IPS DF 6.9 (cell line): ENCODE results near the gene RAB6C.
"Not testable (repeated sequence)": the region's sequence is repeated elsewhere in the genome, so short reads cannot be mapped to it uniquely, and the experiment has no call there.

ENCODE experiments used
- DNase-seq: peaks from one replicate; pipeline ENCODE4 v3.0.0-alpha.2; 2013; ENCODE audit warnings: low read depth, low spot score
- H3K27ac ChIP-seq: one replicate; pipeline ENCODE4 v1.5.1; 2013; ENCODE audit warnings: low read length, control low read depth
- H3K27me3 ChIP-seq: 2 replicates; pipeline ENCODE4 v1.6.1; 2013; ENCODE audit warnings: mild to moderate bottlenecking, low read length; ENCODE audit not compliant: control insufficient read depth, insufficient read depth
- H3K36me3 ChIP-seq: 2 replicates; pipeline ENCODE4 v1.6.1; 2013; ENCODE audit warnings: low read length; ENCODE audit not compliant: control insufficient read depth, insufficient read depth
- H3K4me1 ChIP-seq: 2 replicates; pipeline ENCODE4 v1.6.1; 2013; ENCODE audit warnings: low read length; ENCODE audit not compliant: control insufficient read depth, insufficient read depth
- H3K4me3 ChIP-seq: 2 replicates; pipeline ENCODE4 v1.5.1; 2013; ENCODE audit warnings: mild to moderate bottlenecking, low read length
- H3K9me3 ChIP-seq: 2 replicates; pipeline ENCODE4 v1.6.1; 2013; ENCODE audit warnings: low read length, inconsistent platforms; ENCODE audit not compliant: control insufficient read depth, insufficient read depth
- WGBS: extraction: QIAGEN DNeasy Blood & Tissue Kit; methylation state at CpG from one replicate; pipeline ENCODE4 v1.1.7; 2013; ENCODE audit warnings: mixed read lengths, missing lambda C conversion rate; ENCODE audit not compliant: insufficient read length, insufficient coverage; 5-methylcytosine and 5-hydroxymethylcytosine counted together

Gene RAB6C

DNA sequence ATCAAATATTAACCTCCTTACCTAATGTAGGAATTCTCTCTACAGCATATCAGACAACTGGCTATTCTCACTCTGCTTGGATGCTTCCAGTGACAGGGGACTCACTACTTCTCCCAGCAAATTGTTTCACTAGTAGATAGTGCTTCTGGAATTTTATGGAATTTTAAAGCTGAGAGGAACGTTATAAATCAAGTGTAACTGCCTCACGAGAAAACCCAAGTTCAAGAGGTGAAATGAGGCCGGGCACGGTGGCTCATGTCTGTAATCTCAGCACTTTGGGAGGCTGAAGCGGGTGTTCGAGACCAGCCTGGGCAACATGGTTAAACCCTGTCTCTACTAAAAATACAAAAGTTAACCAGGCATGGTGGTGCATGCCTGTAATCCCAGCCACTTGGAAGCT lies 23.3 kb upstream of the RAB6C start:
- H3K36me3 ChIP-seq, H3K9me3 ChIP-seq, DNase-seq, H3K4me3 ChIP-seq, H3K27me3 ChIP-seq, H3K4me1 ChIP-seq, H3K27ac ChIP-seq: not testable (repeated sequence)
- no CpG with 5 or more reads among the region's 6 CpGs for WGBS

DNA sequence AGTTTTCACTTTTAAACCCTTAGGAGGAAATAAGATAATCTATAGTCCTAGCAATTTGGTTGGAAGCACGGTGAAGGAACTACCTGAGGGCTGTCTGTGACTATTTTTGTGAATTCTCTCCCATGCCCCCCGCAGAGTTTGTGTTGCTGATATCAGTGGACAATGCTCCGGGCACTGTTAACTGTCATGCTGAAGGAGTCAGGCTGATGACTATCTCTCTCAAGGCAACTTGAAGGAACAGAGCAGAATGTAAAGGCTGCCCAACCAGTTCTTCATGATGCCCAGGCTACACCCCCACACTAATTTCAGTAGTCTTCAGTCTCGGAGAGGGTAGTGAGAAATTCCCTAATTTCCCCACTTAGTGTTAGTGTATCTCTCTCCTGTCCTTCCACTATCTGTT lies 21.6 kb upstream of the RAB6C start:
- WGBS = no CpG with 5 or more reads among the region's 4 CpGs
- Histone ChIP-seq H3K4me3 (no peak overlapping the region), H3K36me3 (no peaks in the 10 kb centered on the region), H3K27me3 (no peaks in the 10 kb centered on the region), H3K27ac (no peak overlapping the region), H3K4me1 (no peaks in the 10 kb centered on the region), H3K9me3 (no peaks in the 10 kb centered on the region)
- DNase-seq = no peak

DNA sequence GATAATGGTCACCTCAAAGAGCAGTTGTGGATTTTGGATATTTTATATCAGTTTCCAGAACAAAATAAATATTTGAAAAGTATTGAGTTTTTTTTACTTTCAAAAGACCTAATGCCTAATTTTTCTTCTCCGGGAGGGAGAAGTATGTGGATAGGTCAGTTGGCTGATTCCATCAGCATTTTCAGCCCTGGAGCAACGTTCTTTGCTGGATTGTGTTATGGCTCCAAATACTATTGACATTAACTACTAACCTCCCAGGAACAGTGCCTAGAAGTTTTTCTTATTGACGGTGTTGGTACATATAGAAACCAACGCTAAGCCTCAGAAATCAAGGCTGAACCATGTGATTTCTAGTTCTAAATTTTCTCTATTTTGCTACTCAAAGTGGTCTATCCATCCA lies 20.7 kb upstream of the RAB6C start:
- H3K4me1 ChIP-seq, H3K27me3 ChIP-seq, DNase-seq, H3K27ac ChIP-seq, H3K36me3 ChIP-seq, H3K9me3 ChIP-seq, H3K4me3 ChIP-seq: not testable (repeated sequence)
- no CpG with 5 or more reads among the region's 4 CpGs for WGBS

DNA sequence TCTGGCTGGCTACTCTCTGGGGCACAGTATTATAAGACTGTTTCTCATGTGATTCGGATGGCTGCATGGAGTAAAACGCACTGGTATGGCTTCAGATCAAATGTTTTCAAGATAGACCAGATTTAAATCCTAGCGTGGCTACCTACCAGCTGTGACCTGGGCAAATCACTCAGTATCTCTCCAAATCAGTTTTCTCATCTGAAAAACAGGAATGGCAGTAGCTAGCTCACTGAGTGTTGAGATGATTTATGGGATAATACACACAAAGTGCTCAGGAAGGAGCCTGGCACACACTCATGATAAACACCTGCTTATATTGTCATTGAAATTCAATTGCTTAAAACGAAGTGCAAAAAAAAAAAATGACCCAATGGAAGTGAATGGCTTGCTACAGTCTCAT lies 10.9 kb upstream of the RAB6C start:
- not testable (repeated sequence) for DNase-seq, H3K27me3 ChIP-seq, H3K9me3 ChIP-seq, H3K4me1 ChIP-seq, H3K36me3 ChIP-seq, H3K4me3 ChIP-seq, H3K27ac ChIP-seq
- WGBS = no CpG with 5 or more reads among the region's 4 CpGs

DNA sequence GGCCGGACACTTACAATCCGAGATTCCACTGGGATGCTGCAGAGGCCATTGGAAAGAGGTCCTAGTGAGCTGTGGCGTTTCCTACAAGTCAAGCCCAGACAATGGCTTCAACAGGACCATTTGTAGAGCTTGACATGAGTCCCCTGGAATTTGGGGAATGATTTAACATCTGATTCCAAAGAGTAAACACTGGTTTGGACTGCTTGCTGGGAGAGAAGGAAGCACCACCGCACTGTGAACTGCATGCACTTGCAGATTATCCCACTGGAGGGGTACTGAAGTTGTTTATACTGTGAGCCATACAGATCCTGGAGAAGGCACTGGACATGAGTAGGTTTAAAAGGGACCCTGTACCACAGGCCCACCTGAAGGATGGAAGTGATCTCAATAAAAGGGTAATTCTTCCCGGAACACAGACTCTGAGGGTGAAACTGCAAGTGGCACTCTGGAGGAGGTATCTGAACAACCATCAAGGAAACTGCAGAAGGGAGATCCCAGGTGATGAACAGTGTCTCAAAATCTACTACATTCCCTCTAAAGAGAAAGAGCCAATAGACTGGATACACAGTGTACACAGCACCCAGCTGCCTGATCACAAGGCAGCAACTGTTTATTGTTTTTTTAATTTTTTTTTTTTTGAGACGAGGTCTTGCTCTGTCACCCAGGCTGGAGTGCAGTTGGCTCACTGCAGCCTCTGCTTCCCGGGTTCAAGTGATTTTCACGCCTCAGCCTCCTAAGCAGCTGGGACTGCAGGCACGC lies 4.3 kb upstream of the RAB6C start:
- Histone ChIP-seq H3K27ac (no peak overlapping the region), H3K27me3 (peaks cover 2% of the 10 kb centered on the region; the same call in 1 of the 2 replicates), H3K4me1 (no peaks in the 10 kb centered on the region), H3K36me3 (no peaks in the 10 kb centered on the region), H3K9me3 (no peaks in the 10 kb centered on the region), H3K4me3 (no peak overlapping the region)
- no peak for DNase-seq
- WGBS = no CpG with 5 or more reads among the region's 9 CpGs

DNA sequence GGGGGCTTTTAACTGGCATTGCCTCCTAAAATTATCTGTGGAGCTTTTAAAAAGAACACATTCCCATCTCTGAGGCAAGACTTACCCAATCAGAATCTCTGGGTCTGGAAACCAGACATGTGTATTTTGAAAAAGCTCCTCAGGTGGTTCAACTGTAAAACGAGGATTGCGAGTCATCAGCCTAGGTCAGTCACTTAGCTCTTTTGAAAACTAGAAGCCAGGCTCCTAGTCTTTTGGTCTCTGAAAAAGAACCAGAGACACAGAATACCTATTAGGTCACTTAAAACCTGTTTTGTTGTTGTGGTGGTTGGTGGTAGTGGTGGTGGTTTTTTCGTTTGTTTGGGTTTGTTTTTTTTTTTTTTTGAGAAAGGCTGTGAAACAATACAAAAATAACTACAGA lies 2.5 kb upstream of the RAB6C start:
- H3K4me1 ChIP-seq, H3K36me3 ChIP-seq, DNase-seq, H3K27me3 ChIP-seq, H3K4me3 ChIP-seq, H3K9me3 ChIP-seq, H3K27ac ChIP-seq: not testable (repeated sequence)
- WGBS = no CpG with 5 or more reads among the region's 3 CpGs

DNA sequence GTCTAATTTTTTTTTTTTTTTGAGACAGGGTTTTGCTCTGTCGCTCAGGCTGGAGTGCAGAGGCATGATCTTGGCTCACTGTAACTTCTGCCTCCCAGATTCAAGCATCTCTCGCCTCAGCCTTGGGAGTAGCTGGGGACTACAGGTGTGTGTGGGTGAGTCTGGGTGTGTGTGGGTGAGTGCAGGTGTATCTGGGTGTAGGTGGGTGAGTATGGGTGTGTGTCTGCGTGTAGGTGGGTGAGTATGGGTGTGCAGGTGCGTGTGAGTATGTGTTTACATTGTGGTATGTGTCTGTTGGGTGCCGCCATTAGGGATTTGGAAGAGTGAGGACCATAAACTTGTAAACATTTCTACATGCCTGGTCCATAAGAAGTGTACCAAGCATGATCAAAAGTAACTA lies 1.5 kb upstream of the RAB6C start:
- 100% methylated on average over 1 of the region's 5 CpGs for WGBS
- DNase-seq = no peak
- Histone ChIP-seq H3K4me3 (no peak overlapping the region), H3K27me3 (peaks cover 3% of the 10 kb centered on the region; the same call in 1 of the 2 replicates), H3K4me1 (no peaks in the 10 kb centered on the region), H3K36me3 (no peaks in the 10 kb centered on the region), H3K27ac (no peak overlapping the region), H3K9me3 (no peaks in the 10 kb centered on the region)

DNA sequence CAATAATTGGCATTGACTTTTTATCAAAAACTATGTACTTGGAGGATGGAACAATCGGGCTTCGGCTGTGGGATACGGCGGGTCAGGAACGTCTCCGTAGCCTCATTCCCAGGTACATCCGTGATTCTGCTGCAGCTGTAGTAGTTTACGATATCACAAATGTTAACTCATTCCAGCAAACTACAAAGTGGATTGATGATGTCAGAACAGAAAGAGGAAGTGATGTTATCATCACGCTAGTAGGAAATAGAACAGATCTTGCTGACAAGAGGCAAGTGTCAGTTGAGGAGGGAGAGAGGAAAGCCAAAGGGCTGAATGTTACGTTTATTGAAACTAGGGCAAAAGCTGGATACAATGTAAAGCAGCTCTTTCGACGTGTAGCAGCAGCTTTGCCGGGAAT lies 780 bp downstream of the RAB6C start:
- H3K4me3 ChIP-seq, H3K27ac ChIP-seq, H3K9me3 ChIP-seq, DNase-seq, H3K27me3 ChIP-seq, H3K4me1 ChIP-seq, H3K36me3 ChIP-seq: not testable (repeated sequence)
- no CpG with 5 or more reads among the region's 13 CpGs for WGBS

DNA sequence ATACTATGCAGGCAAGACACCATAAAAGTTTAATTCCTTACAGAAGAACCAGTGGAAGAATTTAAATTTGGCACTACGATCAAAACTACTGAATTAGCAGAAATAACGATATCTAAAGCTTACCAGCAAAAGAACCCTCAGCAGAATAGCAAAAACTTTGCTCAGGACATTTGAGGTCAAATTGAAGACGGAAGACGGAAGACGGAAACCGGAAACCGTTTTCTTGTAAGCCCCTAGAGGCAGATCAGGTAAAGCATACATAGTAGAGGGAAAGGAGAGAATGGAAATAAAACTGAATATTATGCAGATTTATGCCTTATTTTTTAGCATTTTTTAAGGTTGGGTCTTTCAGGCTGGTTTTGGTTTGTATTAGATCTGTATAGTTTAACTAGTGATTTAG lies 2.2 kb downstream of the RAB6C start:
- not testable (repeated sequence) for H3K27ac ChIP-seq, H3K4me3 ChIP-seq, H3K4me1 ChIP-seq, H3K9me3 ChIP-seq, H3K36me3 ChIP-seq, H3K27me3 ChIP-seq, DNase-seq
- WGBS = no CpG with 5 or more reads among the region's 7 CpGs

DNA sequence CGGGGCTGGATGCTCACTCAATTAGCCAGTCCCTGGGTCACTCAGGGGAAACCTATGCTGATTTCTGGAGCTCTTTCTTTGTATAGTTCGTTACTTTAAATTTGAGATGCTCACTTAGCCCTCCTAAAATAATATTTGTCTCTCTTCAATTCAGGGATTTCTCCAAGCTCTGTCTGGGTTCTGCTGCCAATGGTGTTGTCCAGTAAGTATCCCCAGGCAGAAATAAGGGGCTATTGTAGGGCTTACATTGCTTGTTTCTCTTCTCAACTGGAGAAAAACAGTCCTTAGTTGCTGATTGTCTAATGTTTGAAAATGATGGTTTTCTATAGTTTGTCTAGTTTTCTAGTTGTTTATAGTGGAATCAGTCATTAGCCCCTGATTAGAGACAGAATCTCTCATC lies 5.0 kb downstream of the RAB6C start:
- H3K9me3 ChIP-seq = no peaks in the 10 kb centered on the region
- no CpG with 5 or more reads among the region's 2 CpGs for WGBS
- H3K4me3 ChIP-seq = no peak overlapping the region
- DNase-seq = no peak
- H3K27ac ChIP-seq = no peak overlapping the region
- no peaks in the 10 kb centered on the region for H3K4me1 ChIP-seq
- peaks cover 2% of the 10 kb centered on the region; the same call in 1 of the 2 replicates for H3K27me3 ChIP-seq
- H3K36me3 ChIP-seq = no peaks in the 10 kb centered on the region

DNA sequence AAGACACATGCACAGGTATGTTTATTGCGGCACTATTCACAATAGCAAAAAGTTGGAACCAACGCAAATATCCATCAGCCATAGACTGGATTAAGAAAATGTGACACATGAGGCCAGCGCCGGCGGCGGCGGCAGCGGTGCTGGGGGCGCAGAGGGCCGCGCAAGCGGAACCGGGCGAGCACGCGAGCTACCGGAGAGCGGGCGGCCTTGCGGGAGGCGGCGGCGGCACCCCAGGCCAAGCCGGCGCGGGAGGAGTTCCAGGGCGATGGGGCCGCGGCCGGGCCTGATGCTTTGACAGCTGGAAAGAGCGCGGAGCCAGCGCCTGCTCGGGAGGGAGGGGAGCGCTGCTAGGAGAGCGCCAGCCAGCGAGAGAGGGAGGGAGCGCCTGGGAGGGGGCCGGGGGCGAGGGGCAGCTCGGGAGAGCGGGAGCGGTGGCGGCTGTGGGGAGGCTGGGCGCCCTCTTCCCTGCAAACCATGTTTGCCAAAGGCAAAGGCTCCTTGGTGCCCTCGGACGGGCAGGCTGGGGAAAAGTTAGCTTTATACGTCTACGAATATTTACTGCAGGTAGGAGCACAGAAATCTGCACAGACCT lies 13.0 kb downstream of the RAB6C start:
- not testable (repeated sequence) for H3K4me1 ChIP-seq, H3K9me3 ChIP-seq, H3K27ac ChIP-seq, H3K36me3 ChIP-seq, DNase-seq, H3K27me3 ChIP-seq
- peak overlapping the region; percentile 33; the same call in 1 of the 2 replicates for H3K4me3 ChIP-seq
- no CpG with 5 or more reads among the region's 49 CpGs for WGBS
